Stimulated activated CD4-positive, alpha-beta T cell treated with anti-CD3 and anti-CD28 coated beads, Interleukin-4, amount 100 ng/mL, for 1 hour (primary cell): ENCODE data around the gene IGF1R.

ENCODE experiments used
- DNase-seq: peaks from one replicate; pipeline ENCODE4 v3.0.0-alpha.2; 2020

The IGF1R gene

DNA sequence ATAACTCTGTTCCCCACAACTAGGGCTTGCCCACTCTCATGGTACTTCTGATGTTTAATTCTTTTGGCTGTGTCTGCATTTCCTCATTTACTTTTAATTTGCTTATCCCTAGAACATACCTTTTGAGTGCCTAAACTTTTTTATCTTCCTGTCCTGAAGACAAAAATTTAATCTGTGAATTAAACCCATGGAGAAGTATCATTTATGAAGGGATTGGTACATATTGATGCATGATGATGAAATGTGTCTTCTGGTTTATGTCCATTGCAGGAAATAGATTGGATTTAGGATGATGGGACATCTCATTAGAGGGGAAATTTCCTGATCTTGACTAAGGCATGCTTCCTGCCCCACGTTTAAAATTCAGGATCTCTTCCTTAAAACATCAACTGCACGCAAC is 249.8 kb downstream of the IGF1R start:
- no peak for DNase-seq

DNA sequence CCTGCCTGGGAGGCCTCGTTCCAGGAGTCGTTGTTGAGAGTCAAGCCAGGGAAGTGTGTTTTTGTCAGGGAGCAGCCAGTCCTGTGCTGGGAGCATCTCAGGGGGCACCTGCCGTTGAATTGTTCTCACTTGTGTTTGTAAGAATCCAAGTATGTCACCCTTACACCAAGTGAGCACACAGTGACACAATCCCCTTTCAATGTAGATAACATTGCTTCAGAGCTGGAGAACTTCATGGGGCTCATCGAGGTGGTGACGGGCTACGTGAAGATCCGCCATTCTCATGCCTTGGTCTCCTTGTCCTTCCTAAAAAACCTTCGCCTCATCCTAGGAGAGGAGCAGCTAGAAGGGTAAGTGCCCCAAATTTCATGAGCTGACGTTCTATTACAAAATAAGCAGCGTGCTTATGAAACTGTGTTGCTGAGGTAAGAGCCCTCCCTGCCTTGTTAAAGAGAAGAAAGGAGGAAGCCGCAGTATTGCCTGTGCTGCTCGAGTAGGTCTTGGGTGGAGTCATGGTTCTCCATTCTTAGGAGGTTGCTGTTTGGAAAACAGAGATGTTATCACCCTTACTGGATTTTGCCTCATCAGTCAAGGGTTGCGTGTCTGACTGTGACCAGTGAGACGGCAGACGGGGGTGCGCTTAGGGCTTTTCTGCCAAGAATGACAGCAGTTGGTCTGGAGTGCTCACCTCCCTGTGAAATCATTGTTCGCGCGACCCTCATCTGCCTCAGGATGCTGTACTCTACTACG is 251.1 kb downstream of the IGF1R start:
- no peak for DNase-seq

DNA sequence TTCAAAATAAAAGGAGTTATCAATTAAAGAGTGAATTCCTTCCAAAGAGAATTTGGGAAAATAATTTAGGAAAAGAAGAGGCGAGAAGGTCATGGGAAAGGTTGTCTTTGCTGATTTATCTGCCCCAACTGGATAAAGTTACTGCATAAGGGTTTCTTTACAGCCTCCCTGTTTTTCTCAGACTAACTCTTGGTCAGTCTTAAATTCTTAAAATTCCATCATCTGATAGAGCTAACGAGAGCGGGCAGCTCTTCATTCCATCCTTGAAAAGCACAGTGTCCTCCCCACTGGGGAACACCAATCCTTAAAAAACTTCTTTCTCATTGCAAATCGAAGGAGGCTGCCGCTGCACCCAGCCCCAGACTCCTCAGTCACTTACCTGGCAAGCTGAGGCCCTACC is 252.0 kb downstream of the IGF1R start:
- no peak for DNase-seq

DNA sequence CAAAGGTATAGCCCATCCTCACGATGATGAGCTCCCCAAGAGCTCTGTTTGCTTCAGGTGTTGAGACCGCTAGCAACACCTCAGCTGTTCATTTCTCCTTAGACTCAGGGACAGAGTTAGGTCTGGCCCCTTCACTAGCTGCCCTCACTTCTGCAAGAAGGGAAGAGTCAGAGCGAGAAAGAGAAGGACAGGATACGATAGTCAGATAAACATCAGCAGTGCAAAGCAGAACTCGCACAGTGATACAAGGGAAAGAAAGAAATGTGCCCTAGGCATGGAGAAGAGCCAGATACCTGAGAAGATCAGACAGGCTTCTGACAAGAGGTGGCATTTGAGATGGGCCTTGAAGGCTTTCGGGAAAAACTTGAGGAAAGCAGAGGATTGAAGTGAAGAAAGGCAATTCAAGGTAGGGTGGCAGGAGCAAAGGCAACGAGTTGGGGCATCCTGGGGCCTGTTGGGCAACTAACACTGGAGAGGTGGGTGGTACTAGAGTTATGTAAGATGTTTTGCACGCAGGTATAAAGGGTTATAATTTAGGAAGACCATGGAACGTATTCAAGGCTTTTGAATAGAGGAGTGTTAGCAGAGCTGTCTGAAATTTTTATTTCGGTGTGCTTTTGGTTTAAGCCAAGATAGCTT is 253.2 kb downstream of the IGF1R start:
- no peak for DNase-seq

DNA sequence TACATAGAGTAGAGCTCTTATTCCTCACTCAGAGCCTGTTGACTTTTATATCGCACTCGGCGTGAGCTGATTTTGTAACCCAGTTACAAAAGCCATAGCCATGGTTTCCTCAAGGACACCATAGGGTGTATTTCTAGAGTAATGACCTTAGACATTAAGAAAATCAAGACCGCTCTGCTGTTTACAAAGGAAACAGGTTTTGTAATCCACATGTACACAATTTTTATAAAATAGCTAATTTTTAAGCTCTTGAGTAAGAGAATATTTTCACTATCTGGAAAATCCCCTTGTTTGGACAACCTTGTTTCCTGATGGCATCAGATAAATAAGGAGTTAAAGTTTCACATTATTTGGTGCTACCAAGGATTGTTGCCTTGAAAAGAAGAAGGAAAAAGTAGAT is 254.6 kb downstream of the IGF1R start:
- DNase-seq = no peak

DNA sequence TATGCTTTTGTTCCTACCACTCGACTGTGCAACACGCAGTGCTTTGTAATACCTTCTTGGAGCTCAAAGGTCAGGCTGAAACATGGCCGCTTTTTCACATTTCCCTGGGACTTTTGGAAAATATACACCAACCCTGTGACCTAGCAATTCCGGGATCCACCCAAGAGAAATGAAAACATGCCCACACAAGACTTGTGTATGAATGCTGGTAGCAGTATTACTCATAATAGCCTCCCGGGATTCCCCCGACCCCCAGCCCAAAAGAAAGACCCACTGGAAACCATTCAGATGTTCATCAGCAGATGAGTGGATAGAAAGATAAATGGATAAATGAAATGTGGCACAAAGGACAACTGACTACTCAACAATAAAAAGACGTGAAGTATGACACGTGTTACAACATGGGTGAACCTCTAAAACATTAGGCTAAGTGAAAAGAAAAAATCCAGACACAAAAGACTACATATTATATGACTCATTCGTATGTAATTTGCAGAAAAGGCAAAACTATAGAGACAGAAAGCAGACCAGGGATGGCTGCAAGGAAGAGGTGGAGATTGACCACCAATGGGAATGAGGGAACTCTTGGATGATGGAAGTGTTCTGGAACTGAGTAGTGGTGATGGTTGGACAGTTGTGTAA is 255.2 kb downstream of the IGF1R start:
- no peak for DNase-seq

DNA sequence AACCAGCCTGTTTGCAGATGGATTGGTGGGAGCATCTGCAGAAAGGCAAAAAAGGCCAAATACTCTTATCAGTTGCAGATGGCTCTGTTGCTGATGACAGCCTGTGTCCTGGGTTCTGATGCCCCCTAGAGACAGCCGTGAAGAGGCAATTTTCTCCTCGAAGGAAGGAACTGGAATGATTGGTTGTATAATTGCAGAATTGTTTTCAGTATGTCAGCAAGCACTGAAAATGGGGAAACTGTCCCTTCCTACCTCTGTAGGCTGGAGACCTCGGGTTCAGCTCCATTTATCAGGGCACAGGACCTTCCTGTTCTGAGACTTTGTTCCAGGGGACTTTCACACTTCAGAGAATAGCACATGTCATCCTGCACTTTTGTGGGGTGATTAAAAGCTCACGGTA is 256.2 kb downstream of the IGF1R start:
- DNase-seq = no peak

DNA sequence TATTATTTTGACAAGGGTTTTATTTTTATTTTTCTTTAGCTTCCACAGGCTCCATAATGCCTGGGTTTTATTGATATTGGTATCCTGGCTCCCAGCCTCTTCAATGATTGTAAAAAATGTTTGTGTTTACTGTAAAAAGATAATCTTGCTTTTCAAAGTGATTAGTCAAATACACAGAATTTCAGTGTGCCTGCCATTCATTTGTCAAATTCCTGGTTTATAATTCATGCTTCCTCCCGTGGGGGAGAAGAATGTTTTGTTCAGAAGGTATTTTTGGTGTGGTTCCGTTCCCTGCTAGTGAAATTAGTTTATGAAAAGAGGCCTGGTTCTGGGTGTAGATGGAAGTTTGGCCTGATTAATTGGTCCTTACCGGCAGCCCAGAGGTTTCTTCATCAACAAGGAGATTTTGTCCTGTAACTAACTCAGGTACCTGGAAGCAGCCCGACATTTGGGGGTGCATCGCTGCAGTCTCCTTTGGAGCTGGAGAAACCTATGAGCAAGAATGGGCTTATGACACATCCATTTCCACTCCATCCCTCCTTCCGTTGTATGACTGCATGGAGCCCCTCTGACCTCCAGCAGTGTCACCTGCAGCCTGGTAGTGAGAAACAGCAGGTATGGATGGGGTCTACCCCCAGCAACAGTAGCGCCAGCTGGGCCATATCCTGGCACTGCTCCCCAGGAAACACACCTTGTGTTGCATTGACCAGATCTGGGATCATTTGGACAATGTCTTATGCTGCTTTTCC is 257.8 kb downstream of the IGF1R start:
- DNase-seq = no peak

DNA sequence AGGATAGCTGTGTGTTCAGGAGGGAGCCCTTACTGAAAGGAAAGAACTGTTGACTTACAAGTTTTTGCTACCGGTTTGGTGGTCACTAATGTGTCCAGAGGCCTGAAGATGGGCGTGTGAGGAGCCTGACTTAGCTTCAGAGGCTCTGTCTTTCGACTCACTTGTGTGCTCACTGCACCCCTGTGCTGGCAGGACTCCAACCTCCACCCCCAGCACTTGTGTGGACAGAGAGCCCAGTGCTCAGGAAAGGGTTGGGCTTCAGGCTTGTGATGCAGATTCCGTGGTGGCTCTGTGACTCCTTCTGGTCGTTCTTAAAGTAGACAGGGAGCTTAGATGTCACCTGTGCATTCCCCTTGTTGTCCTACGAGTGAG is 258.4 kb downstream of the IGF1R start:
- DNase-seq = no peak

DNA sequence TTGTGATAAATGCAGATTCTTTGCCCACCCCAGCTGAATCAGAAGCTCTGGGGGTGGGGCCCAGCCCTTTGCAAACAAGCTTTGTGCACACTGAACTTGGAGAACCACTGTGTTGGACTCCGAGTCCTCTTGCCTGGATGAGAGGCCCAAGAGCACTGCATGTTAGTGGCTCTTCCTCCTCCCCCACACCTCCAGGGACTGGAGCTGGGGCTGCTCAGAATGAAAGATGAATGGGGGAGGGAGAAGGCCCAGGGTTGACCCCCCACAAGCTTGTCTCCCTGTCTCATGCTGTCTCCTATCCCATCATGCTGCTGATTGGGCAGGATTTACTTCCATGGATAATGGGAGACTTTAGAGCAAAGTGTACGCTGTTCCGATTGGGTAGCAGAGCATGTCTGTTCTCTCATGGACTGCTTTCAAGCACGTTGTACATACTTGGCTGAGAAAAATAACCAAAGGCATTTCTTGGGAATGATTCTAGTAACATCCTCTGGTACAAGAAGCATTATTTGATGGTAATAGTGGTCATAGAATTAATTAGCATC is 259.7 kb downstream of the IGF1R start:
- no peak for DNase-seq

DNA sequence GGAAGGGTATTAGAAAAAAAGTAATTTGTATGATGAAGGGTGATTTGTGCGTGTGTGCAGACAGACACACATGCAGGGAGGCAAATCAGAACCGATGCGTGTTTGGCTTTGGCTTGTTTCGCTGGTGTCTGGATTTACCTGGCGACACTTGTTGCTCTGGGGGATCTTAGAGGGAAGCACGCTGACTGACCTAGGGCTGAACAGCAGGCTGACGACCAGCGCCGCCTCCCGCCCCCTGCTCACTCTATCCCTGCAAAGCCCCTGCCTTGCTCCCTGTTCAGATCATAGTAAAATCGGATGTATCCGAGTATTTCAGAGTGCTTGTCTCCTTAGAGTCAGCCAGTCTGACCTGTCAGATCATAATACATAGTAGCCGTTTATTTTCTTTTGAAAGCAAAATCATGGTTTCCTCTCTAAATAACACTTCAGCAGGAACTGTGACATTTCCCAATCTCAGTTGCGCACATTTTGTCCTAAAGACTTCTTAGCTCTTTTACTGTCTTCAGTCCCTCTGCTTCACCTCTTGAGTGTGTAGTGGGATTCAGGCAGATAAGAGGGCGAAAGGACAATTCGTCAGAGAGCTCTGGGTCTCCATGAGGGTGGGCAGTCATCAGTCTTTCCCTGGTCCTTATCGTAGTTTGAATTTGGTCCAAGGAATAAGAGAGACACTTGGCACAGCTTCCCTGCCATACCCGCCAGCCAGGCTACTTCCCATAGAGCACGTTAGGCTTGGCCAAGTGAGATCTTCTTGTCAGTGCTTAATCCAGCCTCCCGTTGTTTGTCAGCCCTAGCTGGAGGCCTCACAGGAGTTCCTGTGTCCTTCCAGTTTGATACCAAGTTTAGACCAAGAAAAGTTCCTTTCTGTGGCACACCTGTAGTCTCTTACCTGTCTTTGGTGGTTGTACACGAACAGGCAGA is 261.9 kb downstream of the IGF1R start:
- DNase-seq = no peak

DNA sequence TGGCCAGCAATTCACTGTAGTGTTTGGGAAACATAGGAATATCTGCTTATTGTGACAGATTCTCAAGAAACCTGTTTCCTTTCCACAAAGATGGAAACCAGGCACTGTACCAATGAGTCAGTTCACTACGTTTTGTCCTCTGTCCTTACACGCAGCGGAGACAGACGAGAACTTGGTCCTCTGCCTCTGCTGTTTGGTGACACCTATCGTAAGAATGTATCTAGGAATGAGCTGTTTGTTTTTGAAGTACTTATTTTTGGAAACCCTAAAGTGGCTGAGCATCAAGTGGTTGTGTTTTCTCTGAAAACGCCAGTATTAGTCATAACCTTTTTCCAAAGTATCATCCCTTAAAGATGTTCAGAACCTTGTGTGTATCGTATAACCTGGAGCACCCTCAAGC is 266.3 kb downstream of the IGF1R start:
- DNase-seq = no peak

DNA sequence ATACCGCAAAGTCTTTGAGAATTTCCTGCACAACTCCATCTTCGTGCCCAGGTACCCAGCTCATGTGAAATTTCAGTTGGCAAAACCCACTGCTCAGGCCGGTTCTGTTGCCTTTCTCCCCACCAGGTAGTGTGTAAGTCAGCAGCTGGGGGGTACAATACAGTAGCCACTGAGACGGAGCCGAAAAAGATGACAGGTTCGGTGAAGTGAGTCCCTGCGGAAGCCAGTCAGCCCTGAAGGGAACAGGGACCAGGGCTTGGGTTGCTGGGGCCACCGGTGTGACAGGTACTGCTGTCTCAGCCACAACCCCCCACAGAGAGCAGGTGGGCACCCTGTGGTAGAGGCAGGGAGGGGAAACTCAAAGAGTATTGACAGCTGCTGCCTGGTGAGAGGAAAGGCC is 268.5 kb downstream of the IGF1R start:
- no peak for DNase-seq

DNA sequence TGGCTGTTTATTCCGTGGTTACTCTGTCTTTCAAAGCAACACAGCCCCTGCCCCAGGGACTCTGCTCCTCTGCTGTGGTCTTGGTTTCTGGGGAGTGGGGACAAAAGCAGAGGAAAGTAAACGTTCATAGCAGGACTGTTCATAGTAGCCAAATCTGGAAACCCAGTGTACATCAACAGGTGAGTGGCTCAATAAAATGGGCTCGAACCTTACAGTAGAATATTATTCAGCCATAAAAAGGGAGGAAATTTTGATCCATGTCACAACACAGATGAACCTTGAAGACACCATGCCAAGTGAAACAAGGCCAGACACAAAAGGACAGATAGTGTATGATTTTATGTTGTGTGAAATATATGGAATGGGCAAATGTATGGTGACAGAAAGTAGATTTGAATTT is 269.1 kb downstream of the IGF1R start:
- no peak for DNase-seq

DNA sequence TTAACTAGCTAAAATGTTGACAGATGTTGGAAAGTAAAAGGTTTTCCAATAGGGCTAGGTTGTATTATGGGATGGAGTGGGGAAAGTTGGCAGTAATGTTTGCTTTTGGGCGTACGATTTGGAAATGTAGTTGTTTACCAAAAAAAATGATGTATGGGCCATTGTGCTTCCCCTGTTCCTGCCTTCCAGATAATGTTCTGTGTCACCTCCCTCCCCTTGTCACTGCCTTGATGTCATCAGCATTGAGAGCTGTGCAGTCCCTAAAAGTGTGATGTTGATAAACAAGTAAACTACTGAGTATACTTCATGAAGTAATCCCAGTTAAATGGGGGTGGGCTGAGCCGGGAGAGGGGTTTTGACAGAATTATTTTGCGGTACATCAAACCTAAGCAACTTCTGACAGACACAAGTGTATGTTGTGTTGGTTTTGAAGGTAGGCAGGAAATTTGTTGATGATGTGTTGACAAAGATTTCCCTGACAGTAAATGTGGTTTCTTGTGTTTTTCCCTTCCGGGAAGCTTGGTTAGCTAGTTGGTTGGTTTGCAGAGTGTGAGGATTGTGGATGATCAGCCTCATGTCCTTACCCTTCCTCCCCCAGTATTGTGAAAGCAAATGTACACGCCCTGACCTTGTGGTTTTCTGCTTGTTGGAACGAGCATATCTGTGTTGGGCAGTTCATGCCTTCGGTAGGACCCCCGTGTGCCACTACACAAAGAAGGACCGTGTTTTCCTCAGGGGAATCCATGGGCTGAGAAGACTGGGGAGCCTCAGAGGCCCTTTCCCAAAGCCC is 271.9 kb downstream of the IGF1R start:
- DNase-seq = no peak

DNA sequence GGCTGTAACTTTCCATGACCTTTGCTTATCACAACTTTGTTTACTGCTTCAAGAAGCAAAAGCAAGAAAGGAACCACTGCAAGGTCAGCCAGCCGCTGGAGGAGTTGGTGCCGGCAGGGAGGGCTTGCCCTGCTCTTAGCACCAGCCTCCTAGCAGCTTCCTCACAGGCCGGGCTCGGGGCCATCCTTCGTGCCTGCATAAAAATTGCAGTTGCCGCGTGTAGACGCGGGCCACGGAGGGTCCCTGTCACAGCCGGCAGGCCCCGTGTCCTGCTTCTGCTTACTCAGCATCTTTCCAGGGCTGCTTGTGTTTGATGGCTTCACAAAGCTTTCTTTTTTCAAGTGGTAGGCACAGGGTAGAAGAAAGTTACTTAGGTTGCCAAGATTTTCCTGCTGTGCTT is 274.8 kb downstream of the IGF1R start:
- DNase-seq = no peak

DNA sequence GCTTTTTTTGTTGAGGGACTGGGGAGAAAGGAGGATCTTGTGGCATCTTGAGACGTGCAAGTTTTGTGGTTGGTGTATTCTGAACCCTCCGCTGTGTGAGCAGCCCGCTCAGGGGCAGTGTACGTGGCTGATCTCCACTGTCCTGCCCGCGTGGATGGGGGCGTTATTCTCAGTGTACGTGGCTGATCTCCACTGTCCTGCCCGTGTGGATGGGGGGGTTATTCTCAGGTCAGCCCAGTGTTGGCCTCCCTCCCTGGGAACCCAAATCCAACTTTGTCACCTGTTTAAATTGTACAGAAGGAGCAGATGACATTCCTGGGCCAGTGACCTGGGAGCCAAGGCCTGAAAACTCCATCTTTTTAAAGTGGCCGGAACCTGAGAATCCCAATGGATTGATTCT is 275.2 kb downstream of the IGF1R start:
- DNase-seq = no peak

DNA sequence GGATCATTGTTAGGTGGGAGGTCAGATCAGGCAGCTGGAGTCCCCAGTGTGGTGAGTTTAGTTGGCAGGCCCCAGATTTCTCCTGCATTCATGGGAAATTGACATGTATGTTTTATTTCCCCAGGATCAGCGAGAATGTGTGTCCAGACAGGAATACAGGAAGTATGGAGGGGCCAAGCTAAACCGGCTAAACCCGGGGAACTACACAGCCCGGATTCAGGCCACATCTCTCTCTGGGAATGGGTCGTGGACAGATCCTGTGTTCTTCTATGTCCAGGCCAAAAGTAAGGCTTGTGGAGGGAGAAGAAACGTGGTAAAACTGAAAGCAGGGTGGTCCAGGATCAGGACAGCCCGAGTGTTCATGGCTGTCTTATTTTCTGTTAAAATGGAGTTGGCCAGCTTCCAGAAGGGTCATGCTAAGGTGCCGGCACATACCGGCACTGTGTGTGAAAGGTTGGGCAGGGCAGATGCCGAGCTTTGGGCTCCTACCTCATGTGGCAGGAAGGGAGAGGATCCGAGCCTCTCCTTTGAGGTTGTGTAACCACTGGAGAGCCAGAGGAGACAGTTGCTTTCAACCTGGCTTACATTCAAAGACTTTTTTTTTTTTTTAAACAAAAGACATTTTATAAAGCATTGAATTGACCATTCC is 276.2 kb downstream of the IGF1R start:
- no peak for DNase-seq

DNA sequence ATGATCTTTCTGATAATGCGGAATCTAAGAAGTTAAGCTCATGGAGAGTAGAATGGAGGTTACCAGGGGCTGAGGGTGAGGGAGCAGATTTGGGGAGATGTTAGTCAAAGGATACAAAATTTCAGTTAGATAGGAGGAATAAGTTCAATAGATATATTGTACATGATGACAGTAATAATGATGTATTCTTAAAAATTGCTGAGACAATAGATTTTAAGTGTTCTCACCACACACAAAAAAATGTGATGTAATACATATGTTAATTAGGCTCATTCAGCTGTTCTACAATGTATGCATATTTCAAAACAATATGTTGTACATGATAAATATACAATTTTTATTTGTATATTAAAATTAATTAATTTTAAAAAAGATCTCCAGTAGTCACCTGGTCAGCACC is 277.9 kb downstream of the IGF1R start:
- DNase-seq = no peak

DNA sequence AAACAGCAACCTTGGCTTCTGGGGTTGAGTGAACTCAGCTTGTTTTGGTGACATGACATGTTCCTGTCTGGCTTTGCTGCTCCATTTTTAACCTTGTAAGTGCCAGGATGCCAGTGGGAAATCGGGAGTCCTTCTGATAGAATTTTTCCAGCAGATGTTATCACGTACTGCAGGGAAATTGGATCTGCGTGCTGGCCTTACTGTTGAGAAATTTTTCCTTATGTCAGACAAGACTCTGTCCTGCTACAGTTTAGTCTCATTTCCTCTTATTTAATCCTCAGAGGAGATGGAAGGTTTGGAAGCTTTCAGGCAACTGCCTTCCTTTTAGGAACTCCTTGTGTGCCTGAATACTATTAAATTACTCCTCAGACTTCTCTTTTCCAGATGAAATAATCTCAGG is 278.7 kb downstream of the IGF1R start:
- DNase-seq = no peak

DNA sequence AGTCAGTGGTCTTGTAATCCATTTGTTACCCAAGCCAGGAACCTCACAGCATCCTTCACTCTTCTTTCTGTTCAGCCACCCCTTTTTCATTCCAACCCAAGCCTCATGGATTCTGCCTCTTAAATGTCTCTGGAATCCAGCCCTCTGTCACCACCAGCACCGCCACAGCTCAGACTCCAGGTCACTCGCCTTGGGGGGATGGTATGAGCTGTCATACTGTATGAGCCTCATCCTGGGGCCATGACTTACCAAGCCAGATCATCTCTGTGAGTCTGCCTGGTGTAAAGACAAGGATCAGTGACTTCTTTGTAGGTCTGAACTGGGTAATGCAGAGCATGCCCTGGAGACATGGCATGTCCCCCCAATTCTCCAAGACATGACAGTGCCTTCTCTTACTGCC is 279.7 kb downstream of the IGF1R start:
- DNase-seq = no peak
